ENCODE measurements around the gene SERP2. TPM values are rescaled to one million over a fixed set of nuclear protein-coding genes. Genes with fewer than 3 reads are reported as not detected.

The SERP2 gene
- total RNA-seq, 4 donors from 2014 or later, result 13.1 to 20.5 (median 15.7) TPM

GRCh38 chr13:44380404-44381165, 7.0 kb downstream of the SERP2 start:
- no peak for DNase-seq (ENCODE audit: low spot score in 2 of 2)
- no peak for TF ChIP-seq EP300 (IDR thresholded peaks at IDR 0.05)
- no peak for TF ChIP-seq CTCF (IDR thresholded peaks at IDR 0.05)
- TF ChIP-seq POLR2A (IDR thresholded peaks at IDR 0.05), result no peak
- Histone ChIP-seq H3K27ac (no peak overlapping the region), H3K27me3 (no peaks in the 10 kb centered on the region), H3K9me3 (no peaks in the 10 kb centered on the region), H3K36me3 (peaks cover 0 to 31% (median 0%) of the 10 kb centered on the region in 3 donors), H3K4me1 (no peaks in the 10 kb centered on the region), H3K4me3 (no peak overlapping the region)
- WGBS, 2 donors, result 91 to 95% methylated on average over 3 of the region's 3 CpGs

GRCh38 chr13:44382635-44383145, 9.1 kb downstream of the SERP2 start:
- H3K4me1 ChIP-seq, result no peaks in the 10 kb centered on the region
- no peaks in the 10 kb centered on the region for H3K27me3 ChIP-seq
- no peak for TF ChIP-seq EP300 (IDR thresholded peaks at IDR 0.05)
- TF ChIP-seq CTCF (IDR thresholded peaks at IDR 0.05), result no peak
- TF ChIP-seq POLR2A (IDR thresholded peaks at IDR 0.05), result no peak
- H3K27ac ChIP-seq, result no peak overlapping the region
- 89% methylated on average over 5 of the region's 5 CpGs for WGBS, 2 donors
- H3K4me3 ChIP-seq, result no peak overlapping the region
- no peak for DNase-seq (ENCODE audit: low spot score in 2 of 2)
- no peaks in the 10 kb centered on the region for H3K9me3 ChIP-seq
- H3K36me3 ChIP-seq, result peaks cover 0 to 40% (median 0%) of the 10 kb centered on the region in 3 donors

GRCh38 chr13:44383945-44384344, 10.3 kb downstream of the SERP2 start:
- Histone ChIP-seq H3K27ac (no peak overlapping the region), H3K36me3 (peaks cover 0 to 40% (median 0%) of the 10 kb centered on the region in 3 donors), H3K27me3 (no peaks in the 10 kb centered on the region), H3K9me3 (no peaks in the 10 kb centered on the region), H3K4me3 (no peak overlapping the region), H3K4me1 (no peaks in the 10 kb centered on the region)
- TF ChIP-seq EP300 (IDR thresholded peaks at IDR 0.05), result no peak
- no peak for TF ChIP-seq CTCF (IDR thresholded peaks at IDR 0.05)
- TF ChIP-seq POLR2A (IDR thresholded peaks at IDR 0.05), result no peak
- 48 to 56% methylated on average over 5 of the region's 5 CpGs for WGBS, 2 donors
- no peak for DNase-seq (ENCODE audit: low spot score in 2 of 2)

- Histone ChIP-seq H3K27ac (no peak overlapping the region), H3K27me3 (no peaks in the 10 kb centered on the region), H3K36me3 (peaks cover 0 to 35% (median 0%) of the 10 kb centered on the region in 3 donors), H3K4me1 (no peaks in the 10 kb centered on the region), H3K9me3 (no peaks in the 10 kb centered on the region), H3K4me3 (no peak overlapping the region)
- TF ChIP-seq CTCF (IDR thresholded peaks at IDR 0.05), result no peak
- no peak for TF ChIP-seq EP300 (IDR thresholded peaks at IDR 0.05)
- no peak for TF ChIP-seq POLR2A (IDR thresholded peaks at IDR 0.05)
- DNase-seq (ENCODE audit: low spot score in 2 of 2), result no peak
- WGBS, 2 donors, result 95 to 100% methylated on average over 1 of the region's 1 CpG
Measured at GRCh38 chr13:44384778-44385177, 11.2 kb downstream of the SERP2 start.

- H3K4me3 ChIP-seq, result no peak overlapping the region
- 97 to 100% methylated on average over 3 of the region's 3 CpGs for WGBS, 2 donors
- H3K9me3 ChIP-seq, result no peaks in the 10 kb centered on the region
- H3K36me3 ChIP-seq, result peaks cover 0 to 34% (median 0%) of the 10 kb centered on the region in 3 donors
- H3K4me1 ChIP-seq, result no peaks in the 10 kb centered on the region
- no peak overlapping the region for H3K27ac ChIP-seq
- no peak for TF ChIP-seq CTCF (IDR thresholded peaks at IDR 0.05)
- no peak for TF ChIP-seq EP300 (IDR thresholded peaks at IDR 0.05)
- no peak for TF ChIP-seq POLR2A (IDR thresholded peaks at IDR 0.05)
- no peaks in the 10 kb centered on the region for H3K27me3 ChIP-seq
- DNase-seq (ENCODE audit: low spot score in 2 of 2), result no peak
Measured at GRCh38 chr13:44385401-44385800, 11.8 kb downstream of the SERP2 start.
